Mononuclear cell (primary cell): ENCODE results near the gene RAB24. TPM values are rescaled to one million over a fixed set of nuclear protein-coding genes. Genes with fewer than 3 reads are reported as not detected.
"Not testable (repeated sequence)": the region's sequence is repeated elsewhere in the genome, so short reads cannot be mapped to it uniquely, and the experiment has no call there.

Source experiments
- H3K27me3 ChIP-seq: 2 replicates; pipeline ENCODE4 v1.6.0; 2011; ENCODE audit warnings: low read length, control low read depth; ENCODE audit not compliant: insufficient read depth
- H3K4me1 ChIP-seq: 2 replicates; pipeline ENCODE4 v1.5.1; 2011; ENCODE audit warnings: mild to moderate bottlenecking, low read length, control low read depth; ENCODE audit not compliant: insufficient read depth
- H3K4me3 ChIP-seq: 2 replicates; pipeline ENCODE4 v1.5.1; 2011; ENCODE audit warnings: mild to moderate bottlenecking, low read length, moderate library complexity
- H3K9me3 ChIP-seq: 2 replicates; pipeline ENCODE4 v1.5.1; 2011; ENCODE audit warnings: low read depth, mild to moderate bottlenecking, control low read depth, low read length
- total RNA-seq: library from RNA; depleted of rRNA; stranded (reverse); fragments of >200 nt; gene quantifications from one replicate; pipeline ENCODE4 v1.2.3, GENCODE V29; 2012

Gene RAB24
- total RNA-seq, 1 donor = 20.1 TPM

GRCh38 chr5:177309351-177310191 lies 6.1 kb upstream of the RAB24 start:
- H3K27me3 ChIP-seq = no peaks in the 10 kb centered on the region
- peaks cover 90% of the 10 kb centered on the region for H3K4me1 ChIP-seq
- no peak overlapping the region for H3K4me3 ChIP-seq
- H3K9me3 ChIP-seq = no peaks in the 10 kb centered on the region

- Histone ChIP-seq H3K4me3 (no peak overlapping the region), H3K4me1 (peaks cover 94% of the 10 kb centered on the region), H3K9me3 (no peaks in the 10 kb centered on the region), H3K27me3 (no peaks in the 10 kb centered on the region)
These were observed 5.2 kb upstream of the RAB24 start for GRCh38 chr5:177308740-177309139.

- Histone ChIP-seq H3K9me3 (no peaks in the 10 kb centered on the region), H3K4me1 (peaks cover 86% of the 10 kb centered on the region), H3K27me3 (no peaks in the 10 kb centered on the region), H3K4me3 (peak overlapping the region; percentile 47)
These were observed 4.2 kb upstream of the RAB24 start for GRCh38 chr5:177307544-177308363.

DNA sequence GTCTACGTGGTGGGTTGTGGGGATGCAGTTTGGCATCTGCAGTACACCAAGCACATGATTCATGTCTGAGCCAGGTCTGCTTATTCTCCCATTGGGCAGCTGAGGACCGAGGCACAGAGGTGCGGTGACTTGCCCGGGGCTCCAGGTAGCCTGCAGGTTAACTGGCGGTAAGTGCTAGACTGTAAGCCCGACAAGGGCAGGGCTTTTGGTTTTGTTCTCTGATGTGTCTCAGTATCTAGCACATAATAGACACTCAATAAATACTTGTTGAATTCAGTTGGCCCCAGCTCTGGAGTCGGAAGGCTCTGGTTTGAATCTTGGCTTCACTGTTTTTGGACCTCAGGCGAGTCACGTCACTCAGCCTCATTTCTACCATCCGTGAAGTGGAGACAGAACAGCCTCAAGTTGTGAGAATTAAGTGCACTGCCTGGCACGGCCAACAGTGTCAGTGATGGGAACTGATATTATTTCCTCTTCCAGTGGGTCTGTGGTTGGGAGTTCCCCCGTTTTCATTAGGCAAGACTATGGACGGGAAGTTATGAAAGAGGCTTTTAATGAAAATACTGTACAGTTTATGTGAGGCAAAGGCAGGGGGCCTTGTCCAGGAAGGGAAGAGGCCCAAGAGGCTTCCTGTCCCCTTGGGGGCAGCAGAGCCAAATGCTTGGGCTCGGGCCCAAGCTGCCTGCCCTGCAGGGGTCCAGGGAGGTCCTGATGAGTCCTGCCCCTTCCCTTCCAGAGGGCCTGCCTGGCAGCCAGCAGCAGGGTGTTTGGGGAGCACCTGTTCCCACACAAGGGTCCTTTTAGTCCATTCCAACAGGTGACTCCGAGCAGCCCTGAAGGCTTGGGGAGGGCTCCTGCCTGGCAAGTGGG lies 3.4 kb upstream of the RAB24 start:
- H3K27me3 ChIP-seq = no peaks in the 10 kb centered on the region
- H3K9me3 ChIP-seq = no peaks in the 10 kb centered on the region
- H3K4me1 ChIP-seq = peaks cover 86% of the 10 kb centered on the region
- H3K4me3 ChIP-seq = peak overlapping the region; percentile 47

GRCh38 chr5:177306103-177306640 lies 2.7 kb upstream of the RAB24 start:
- peaks cover 86% of the 10 kb centered on the region for H3K4me1 ChIP-seq

GRCh38 chr5:177304392-177305119 lies 1.0 kb upstream of the RAB24 start:
- Histone ChIP-seq H3K4me3 (peak overlapping the region; percentile 75), H3K9me3 (no peaks in the 10 kb centered on the region), H3K27me3 (no peaks in the 10 kb centered on the region), H3K4me1 (peaks cover 87% of the 10 kb centered on the region)

More at GRCh38 chr5:177306103-177306640, 2.7 kb upstream of the RAB24 start:
- H3K27me3 ChIP-seq, H3K9me3 ChIP-seq: not testable (repeated sequence)
- peak overlapping the region; percentile 47 for H3K4me3 ChIP-seq

DNA sequence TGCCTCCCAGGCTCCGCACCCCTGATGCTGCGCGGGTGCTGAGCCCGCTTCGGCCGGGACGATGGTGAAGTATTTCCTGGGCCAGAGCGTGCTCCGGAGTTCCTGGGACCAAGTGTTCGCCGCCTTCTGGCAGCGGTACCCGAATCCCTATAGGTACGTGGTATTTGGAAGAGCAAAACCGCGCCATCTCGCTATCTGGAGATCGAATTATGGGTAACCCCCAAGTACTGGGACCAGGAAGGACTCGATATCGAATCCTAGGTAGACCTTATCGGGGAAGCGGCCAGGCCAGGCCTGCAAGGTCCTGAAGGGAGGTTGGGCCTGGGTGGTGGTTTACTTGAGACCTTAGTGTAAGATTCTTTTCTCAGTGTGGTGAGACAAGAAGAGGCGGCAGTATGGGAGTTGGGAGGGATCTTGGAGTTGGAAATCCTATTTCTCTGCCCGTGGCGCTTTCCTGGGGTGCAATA lies 439 bp upstream of the RAB24 start:
- Histone ChIP-seq H3K27me3 (no peaks in the 10 kb centered on the region), H3K4me3 (peak overlapping the region; percentile 75), H3K4me1 (peaks cover 87% of the 10 kb centered on the region), H3K9me3 (no peaks in the 10 kb centered on the region)

GRCh38 chr5:177302354-177303110 lies 987 bp downstream of the RAB24 start:
- H3K4me3 ChIP-seq = peak overlapping the region; percentile 75
- no peaks in the 10 kb centered on the region for H3K9me3 ChIP-seq
- peaks cover 87% of the 10 kb centered on the region for H3K4me1 ChIP-seq
- no peaks in the 10 kb centered on the region for H3K27me3 ChIP-seq

DNA sequence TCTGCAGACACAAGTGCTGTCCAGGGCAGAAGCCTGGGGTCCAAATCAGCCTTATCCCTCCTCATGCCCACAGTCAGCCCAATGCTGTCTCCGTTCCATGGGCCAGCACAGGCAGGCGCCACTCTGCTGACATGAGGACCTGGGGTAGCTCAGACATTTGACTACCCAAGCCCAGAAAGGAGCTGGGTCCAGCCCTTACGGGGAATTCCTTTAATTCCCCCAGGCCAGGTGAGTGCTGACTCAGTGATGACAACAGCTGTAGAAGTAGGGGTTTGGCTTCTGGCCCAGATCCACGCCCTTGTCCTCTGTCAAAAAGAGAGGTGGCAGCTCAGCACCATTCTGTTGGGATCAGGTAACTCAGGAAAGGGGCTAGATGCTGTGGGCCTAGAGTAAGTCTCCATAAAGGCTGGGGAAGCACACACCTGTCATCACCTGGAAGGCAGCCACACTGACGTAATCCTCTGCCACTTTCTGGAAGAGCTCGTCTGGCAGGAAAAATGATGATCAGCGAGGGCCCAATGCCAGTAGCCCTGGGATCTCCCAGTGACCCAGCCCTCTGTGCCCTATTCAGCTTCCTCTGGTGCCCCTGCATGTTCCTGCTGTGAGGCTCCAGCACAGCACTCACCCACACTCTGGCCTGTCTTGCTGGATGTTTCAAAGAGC lies 1.9 kb downstream of the RAB24 start:
- Histone ChIP-seq H3K4me1 (peaks cover 87% of the 10 kb centered on the region), H3K9me3 (no peaks in the 10 kb centered on the region), H3K27me3 (no peaks in the 10 kb centered on the region), H3K4me3 (peak overlapping the region; percentile 75)

DNA sequence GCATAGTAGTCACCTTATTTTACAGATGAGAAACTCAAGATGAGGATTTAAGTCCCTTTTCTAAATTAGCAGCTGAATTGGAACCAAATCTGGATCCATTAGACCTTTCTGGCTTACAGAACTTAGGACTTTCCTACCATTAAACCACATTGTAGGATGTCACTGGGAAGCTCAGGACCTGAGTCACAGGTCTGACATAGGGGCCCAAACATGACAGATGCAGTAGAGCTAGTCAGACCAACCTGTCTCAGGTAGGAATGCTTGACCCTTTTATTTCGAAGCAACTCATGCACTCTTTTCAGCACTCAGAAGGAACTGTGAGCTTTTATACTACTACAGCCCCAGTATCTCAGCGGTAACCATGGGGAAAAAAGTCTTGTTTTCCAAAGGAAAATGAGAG lies 2.6 kb downstream of the RAB24 start:
- Histone ChIP-seq H3K9me3 (no peaks in the 10 kb centered on the region), H3K4me3 (no peak overlapping the region), H3K27me3 (no peaks in the 10 kb centered on the region), H3K4me1 (peaks cover 88% of the 10 kb centered on the region)

DNA sequence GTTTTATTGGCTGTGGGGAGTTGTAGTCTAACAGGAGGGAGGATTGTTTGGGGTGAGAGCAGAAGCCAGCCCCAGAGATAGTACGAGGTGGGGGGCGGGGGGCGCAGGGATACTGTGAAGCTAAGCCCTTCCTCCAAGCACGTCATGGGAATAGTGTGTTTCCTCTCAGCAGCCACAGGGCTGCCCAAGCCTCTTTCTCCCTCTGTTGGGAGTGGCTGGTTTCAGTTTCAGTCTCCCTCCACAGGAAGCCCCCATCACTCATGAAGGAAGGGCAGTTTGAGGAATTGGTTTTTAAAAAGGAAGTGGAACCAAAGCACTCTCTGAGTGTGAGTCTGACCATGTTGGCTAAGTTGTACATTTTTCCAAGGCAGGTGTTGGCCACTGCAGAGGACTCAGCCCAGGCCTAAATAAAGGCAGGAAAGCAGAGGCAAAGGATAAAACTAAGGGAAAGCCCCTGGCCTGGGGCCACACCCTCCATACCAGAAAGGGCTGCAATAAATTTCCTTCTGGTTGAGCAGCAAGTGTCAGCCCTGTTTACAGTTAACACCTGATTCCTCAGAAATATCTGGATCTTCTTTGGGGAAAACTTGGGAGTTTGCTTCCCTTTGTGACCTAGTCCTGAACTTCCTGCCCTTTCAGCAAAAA lies 3.2 kb downstream of the RAB24 start:
- peaks cover 88% of the 10 kb centered on the region for H3K4me1 ChIP-seq
- H3K9me3 ChIP-seq = no peaks in the 10 kb centered on the region
- no peak overlapping the region for H3K4me3 ChIP-seq
- no peaks in the 10 kb centered on the region for H3K27me3 ChIP-seq

DNA sequence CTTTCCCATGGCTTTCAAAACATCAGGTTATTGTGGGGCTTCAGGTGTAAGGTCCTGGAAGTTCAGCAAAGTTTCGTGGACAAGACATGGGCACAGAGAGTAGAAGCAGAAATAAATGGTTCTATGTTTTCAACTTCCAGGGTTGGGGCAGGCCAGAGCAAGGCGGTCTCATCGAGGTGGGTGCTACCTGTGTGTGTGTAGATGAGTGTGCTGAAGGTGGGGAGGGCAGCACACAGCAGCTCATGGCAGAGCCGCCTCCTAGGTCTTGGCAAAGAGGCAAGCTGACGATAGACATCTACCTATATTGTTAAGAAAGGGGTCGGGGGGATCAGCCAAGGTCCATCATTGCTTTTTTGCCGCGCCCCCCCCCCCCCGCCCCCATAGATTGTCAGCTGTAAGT lies 3.8 kb downstream of the RAB24 start:
- H3K27me3 ChIP-seq = no peaks in the 10 kb centered on the region
- H3K4me1 ChIP-seq = peaks cover 87% of the 10 kb centered on the region
- H3K4me3 ChIP-seq = no peak overlapping the region
- no peaks in the 10 kb centered on the region for H3K9me3 ChIP-seq

DNA sequence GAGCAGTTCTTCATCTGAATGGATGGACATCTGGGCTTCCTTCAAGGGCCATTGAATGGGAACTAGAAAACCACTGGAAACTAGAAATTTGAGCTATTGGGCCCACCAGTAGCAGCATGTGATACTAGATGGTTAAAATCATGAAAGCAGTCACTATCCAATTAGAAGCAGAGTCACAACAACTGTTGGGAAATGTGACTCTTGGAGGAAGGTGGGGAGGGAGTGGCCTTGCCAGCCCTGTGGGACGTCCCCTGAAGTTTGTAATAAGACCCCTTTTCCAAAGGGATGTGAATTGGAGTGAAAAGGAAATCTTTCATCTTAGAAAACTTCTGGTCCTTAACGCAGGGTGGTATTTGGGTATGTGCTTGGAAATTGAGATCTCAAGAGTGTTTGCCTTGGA lies 5.6 kb downstream of the RAB24 start:
- Histone ChIP-seq H3K9me3 (no peaks in the 10 kb centered on the region), H3K27me3 (no peaks in the 10 kb centered on the region), H3K4me1 (peaks cover 81% of the 10 kb centered on the region), H3K4me3 (no peak overlapping the region)
